ENCODE measurements around the gene KCTD21. TPM values are rescaled to one million over a fixed set of nuclear protein-coding genes. Genes with fewer than 3 reads are reported as not detected.

The KCTD21 gene
- total RNA-seq, 1 donor from 2014 or later = 10.7 TPM

- H3K27ac Mint-ChIP-seq (ENCODE audit: unreplicated experiment) = no peak overlapping the region
- H3K4me1 Mint-ChIP-seq (ENCODE audit: unreplicated experiment) = peaks cover 2% of the 10 kb centered on the region
- H3K27me3 Mint-ChIP-seq (ENCODE audit: unreplicated experiment) = no peaks in the 10 kb centered on the region
- no peak overlapping the region for H3K4me3 Mint-ChIP-seq (ENCODE audit: unreplicated experiment)
- TF ChIP-seq CTCF (IDR thresholded peaks at IDR 0.05) = peak; percentile 60
- DNase-seq (ENCODE audit: extremely low spot score, unreplicated experiment) = no peak
- H3K36me3 Mint-ChIP-seq (ENCODE audit: unreplicated experiment) = peaks cover 2% of the 10 kb centered on the region
- no peaks in the 10 kb centered on the region for H3K9me3 Mint-ChIP-seq (ENCODE audit: unreplicated experiment)
Measured at GRCh38 chr11:78149646-78150045, 38.8 kb downstream of the KCTD21 start.

- DNase-seq (ENCODE audit: extremely low spot score, unreplicated experiment) = no peak
- Mint-ChIP-seq H3K27me3 (ENCODE audit: unreplicated experiment) (no peaks in the 10 kb centered on the region), H3K4me1 (ENCODE audit: unreplicated experiment) (peaks cover 2% of the 10 kb centered on the region), H3K27ac (ENCODE audit: unreplicated experiment) (no peak overlapping the region), H3K36me3 (ENCODE audit: unreplicated experiment) (peaks cover 2% of the 10 kb centered on the region), H3K9me3 (ENCODE audit: unreplicated experiment) (no peaks in the 10 kb centered on the region), H3K4me3 (ENCODE audit: unreplicated experiment) (no peak overlapping the region)
- TF ChIP-seq CTCF (IDR thresholded peaks at IDR 0.05) = no peak
Measured at GRCh38 chr11:78147807-78148206, 40.6 kb downstream of the KCTD21 start.

- no peak for TF ChIP-seq CTCF (IDR thresholded peaks at IDR 0.05)
- Mint-ChIP-seq H3K4me3 (ENCODE audit: unreplicated experiment) (no peak overlapping the region), H3K9me3 (ENCODE audit: unreplicated experiment) (no peaks in the 10 kb centered on the region), H3K27me3 (ENCODE audit: unreplicated experiment) (no peaks in the 10 kb centered on the region), H3K4me1 (ENCODE audit: unreplicated experiment) (peaks cover 8% of the 10 kb centered on the region), H3K36me3 (ENCODE audit: unreplicated experiment) (peaks cover 4% of the 10 kb centered on the region), H3K27ac (ENCODE audit: unreplicated experiment) (no peak overlapping the region)
- DNase-seq (ENCODE audit: extremely low spot score, unreplicated experiment) = no peak
Measured at GRCh38 chr11:78145511-78146025, 42.9 kb downstream of the KCTD21 start.

GRCh38 chr11:78140392-78141077, 47.9 kb downstream of the KCTD21 start:
- Mint-ChIP-seq H3K27ac (ENCODE audit: unreplicated experiment) (no peak overlapping the region), H3K36me3 (ENCODE audit: unreplicated experiment) (peaks cover 10% of the 10 kb centered on the region), H3K4me1 (ENCODE audit: unreplicated experiment) (peaks cover 30% of the 10 kb centered on the region), H3K4me3 (ENCODE audit: unreplicated experiment) (peak overlapping the region; percentile 95), H3K9me3 (ENCODE audit: unreplicated experiment) (no peaks in the 10 kb centered on the region), H3K27me3 (ENCODE audit: unreplicated experiment) (no peaks in the 10 kb centered on the region)
- DNase-seq (ENCODE audit: extremely low spot score, unreplicated experiment) = no peak
- TF ChIP-seq CTCF (IDR thresholded peaks at IDR 0.05) = no peak

GRCh38 chr11:78139422-78140391, 48.7 kb downstream of the KCTD21 start, which contains the start of gene ALG8:
Gene ALG8, minus strand, starts transcription at chr11:78139626. Its CDS starts 38 bp downstream, at chr11:78139588.
- DNase-seq (ENCODE audit: extremely low spot score, unreplicated experiment) = peak; percentile 99
- Mint-ChIP-seq H3K27me3 (ENCODE audit: unreplicated experiment) (no peaks in the 10 kb centered on the region), H3K27ac (ENCODE audit: unreplicated experiment) (peak within 1 kb of the TSS; percentile 91), H3K36me3 (ENCODE audit: unreplicated experiment) (peaks cover 10% of the 10 kb centered on the region), H3K9me3 (ENCODE audit: unreplicated experiment) (no peaks in the 10 kb centered on the region), H3K4me1 (ENCODE audit: unreplicated experiment) (peaks cover 30% of the 10 kb centered on the region), H3K4me3 (ENCODE audit: unreplicated experiment) (peak within 1 kb of the TSS; percentile 95)
- no peak for TF ChIP-seq CTCF (IDR thresholded peaks at IDR 0.05)

All from osteocyte (in vitro differentiated cells).